Right ventricle myocardium inferior (tissue), 1 donor: Measurements from ENCODE around the gene QSOX2. TPM values are rescaled to one million over a fixed set of nuclear protein-coding genes. Genes with fewer than 3 reads are reported as not detected.

Experiments
- ATAC-seq: fragments of 200-7000 bp; cut with Tn5 transposase; one replicate; pipeline ENCODE4 v1.9.1; 2020; ENCODE audit warnings: mild to moderate bottlenecking, moderate library complexity
- DNase-seq: peaks from one replicate; pipeline ENCODE4 v3.0.0; 2021; ENCODE audit errors: missing footprints
- intact Hi-C: fragments of 100-400 bp; cut with DNase I; formaldehyde crosslinking; loops from one replicate; pipeline ENCODE4 v1.11.0; 2022
- total RNA-seq: library from RNA; stranded (reverse); fragmentation: NEBNext Ultra II Directional; extraction: Animal tissue kit (Norgen Biotek cat#: 25700); gene quantifications from one replicate; pipeline ENCODE4 v1.2.1, GENCODE V29; 2021
- donor health status: DM: no; HTN: yes; CAD: no; lungs with severe emphysema.

QSOX2 gene
- total RNA-seq, 1 donor from 2014 or later, result 8.3 TPM

- ATAC-seq (no peak), DNase-seq (peak; percentile 18)
- intact Hi-C loops, result no loop called here
Measured at GRCh38 chr9:136233411-136233810, 12.2 kb downstream of the QSOX2 start.

DNA sequence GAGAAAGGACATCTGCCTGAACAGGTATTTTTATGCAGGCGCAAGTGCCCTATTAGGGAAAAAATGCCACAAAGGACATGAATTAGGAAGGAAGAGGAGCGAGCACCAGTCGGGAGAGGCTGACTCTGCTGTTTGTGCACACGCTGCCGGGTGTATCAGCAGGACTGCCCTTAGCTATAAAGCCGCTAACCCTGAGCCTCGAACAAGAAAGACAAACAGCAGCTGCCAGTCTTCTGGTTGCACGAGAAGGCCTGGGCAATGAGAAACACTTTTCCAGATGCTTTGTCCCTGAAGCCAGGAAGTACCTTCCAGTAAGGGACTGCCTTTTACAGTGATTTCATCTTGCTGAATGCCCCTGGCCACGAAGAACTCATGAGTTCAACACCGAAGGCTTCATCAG lies 12.6 kb downstream of the QSOX2 start:
- ATAC-seq (no peak), DNase-seq (peak; percentile 20)
- intact Hi-C loops, result no loop called here

DNA sequence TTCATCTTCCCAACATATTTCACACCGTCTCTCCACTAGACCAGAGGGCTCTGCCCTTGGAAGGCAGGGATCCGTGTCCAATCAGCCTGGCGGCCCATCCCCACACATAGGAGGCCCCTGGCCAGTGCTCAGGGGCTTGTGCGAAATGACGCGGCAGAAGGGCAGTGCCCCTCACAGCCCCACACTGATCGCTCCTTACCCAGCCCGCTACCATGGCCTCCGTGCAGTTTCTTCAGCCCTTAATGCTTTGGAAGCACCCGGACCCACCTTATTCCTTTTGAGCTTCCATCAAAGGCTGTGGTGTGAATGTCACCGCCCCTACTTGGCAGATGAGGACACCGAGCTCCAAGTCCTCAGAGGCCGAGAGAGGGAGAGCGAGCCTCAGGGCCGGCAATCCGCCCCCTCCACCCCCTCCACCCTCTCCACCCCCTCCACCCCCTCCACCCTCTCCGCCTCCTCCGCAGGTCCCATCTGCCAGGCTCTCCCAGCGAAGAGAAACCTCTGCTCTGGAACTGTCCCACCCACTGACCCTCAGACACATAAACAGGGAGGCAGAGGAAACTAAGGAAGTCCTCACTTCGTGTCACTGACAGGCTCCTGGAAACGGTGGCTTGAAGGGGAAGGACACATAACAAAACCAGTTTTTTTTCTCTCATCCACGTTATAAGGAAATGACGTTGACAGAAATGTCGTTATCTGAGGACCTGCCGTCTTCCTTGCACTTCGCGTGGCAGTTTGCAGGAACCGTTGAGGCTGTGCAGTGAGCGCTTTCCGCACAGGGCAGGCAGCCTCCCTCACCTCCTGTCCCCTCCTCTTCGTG lies 13.9 kb downstream of the QSOX2 start:
- intact Hi-C loops, result no loop called here
- no peak for ATAC-seq
- peak; percentile 46 for DNase-seq

DNA sequence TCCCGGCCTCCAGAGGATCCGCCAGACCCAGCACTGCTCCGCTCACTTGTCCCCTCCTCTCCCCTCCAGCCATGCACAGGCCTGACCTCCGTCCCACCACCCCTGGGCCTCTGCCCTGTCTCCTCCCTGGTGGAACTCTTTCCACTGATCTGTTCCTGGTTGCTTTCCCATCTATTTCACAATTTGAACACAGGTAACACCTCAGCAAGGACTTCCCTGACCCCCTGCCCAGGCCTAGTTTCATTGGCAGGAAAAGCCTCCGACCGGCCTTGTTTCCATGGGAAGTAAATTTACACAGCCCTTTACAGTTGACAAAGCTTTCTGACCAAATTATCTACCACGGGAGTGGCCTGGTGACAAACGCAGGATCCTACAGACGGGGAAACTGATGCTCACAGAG lies 14.8 kb downstream of the QSOX2 start:
- ATAC-seq, result no peak
- peak; percentile 44 for DNase-seq
- intact Hi-C loops, result no loop called here

- intact Hi-C loops, result no loop called here
- ATAC-seq, result no peak
- DNase-seq, result peak; percentile 48
Measured at GRCh38 chr9:136230365-136230764, 15.2 kb downstream of the QSOX2 start.

- peak; percentile 33 for DNase-seq
- intact Hi-C loops, result no loop called here
- ATAC-seq, result no peak
Measured at GRCh38 chr9:136229096-136230065, 16.2 kb downstream of the QSOX2 start.

GRCh38 chr9:136228107-136228875 lies 17.3 kb downstream of the QSOX2 start:
- ATAC-seq (no peak), DNase-seq (peak; percentile 30)
- intact Hi-C loops, result no loop called here

DNA sequence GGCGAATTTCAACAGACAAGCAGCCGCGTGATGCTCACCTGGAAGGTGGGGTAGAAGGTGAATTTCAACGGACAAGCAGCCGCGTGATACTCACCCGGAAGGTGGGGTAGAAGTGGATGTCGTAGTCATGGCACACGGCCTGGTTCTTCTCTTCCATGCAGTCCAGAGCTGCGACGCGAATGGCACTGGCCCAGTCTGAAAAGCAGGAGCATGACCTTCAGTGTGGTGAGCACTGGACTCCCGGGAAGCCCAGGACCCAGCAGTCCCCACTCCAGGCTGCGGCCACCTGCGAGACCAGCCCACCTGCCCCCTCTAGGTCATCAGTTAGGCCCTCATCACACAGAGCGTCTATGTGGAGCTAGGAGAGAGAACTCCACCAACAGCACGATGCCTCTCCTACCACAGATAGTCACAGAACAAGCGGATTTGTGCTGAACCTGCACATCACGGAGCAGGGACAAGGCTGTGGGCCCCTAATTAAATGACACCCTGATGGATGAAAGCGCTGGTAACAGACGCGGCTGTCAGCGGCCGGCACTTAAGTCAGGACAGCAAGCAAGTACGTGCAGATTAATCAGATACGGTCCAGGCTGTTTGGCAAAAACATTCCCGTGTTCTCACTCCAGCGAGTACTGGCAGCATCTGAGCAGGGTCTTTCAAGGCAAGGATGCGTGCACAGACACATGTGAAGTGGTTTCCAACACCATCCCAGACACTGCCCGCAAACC lies 18.8 kb downstream of the QSOX2 start:
- peak; percentile 57 for DNase-seq
- intact Hi-C loops, result no loop called here
- no peak for ATAC-seq

- DNase-seq (peak; percentile 71), ATAC-seq (peak; percentile 41)
- intact Hi-C loops, result no loop called here
Measured at GRCh38 chr9:136225748-136226679, 19.6 kb downstream of the QSOX2 start.

GRCh38 chr9:136225366-136225747 lies 20.3 kb downstream of the QSOX2 start:
- ATAC-seq (no peak), DNase-seq (peak; percentile 48)
- intact Hi-C loops, result no loop called here

- intact Hi-C loops, result no loop called here
- ATAC-seq (no peak), DNase-seq (peak; percentile 35)
Measured at GRCh38 chr9:136223871-136224640, 21.6 kb downstream of the QSOX2 start.

GRCh38 chr9:136222906-136223285 lies 22.7 kb downstream of the QSOX2 start:
- ATAC-seq (no peak), DNase-seq (no peak)
- intact Hi-C loops, result no loop called here

GRCh38 chr9:136222166-136222905 lies 23.3 kb downstream of the QSOX2 start:
- intact Hi-C loops, result no loop called here
- peak; percentile 45 for DNase-seq

GRCh38 chr9:136220017-136220729 lies 25.4 kb downstream of the QSOX2 start:
- DNase-seq (peak; percentile 17), ATAC-seq (no peak)

More at GRCh38 chr9:136222166-136222905, 23.3 kb downstream of the QSOX2 start:
- no peak for ATAC-seq

GRCh38 chr9:136219276-136219675 lies 26.3 kb downstream of the QSOX2 start:
- intact Hi-C loops, result no loop called here
- no peak for ATAC-seq
- peak; percentile 22 for DNase-seq

More at GRCh38 chr9:136220017-136220729, 25.4 kb downstream of the QSOX2 start:
- intact Hi-C loops, result no loop called here
